Keratinocyte (primary cell): Measurements from ENCODE around the gene KIF18B. TPM values are rescaled to one million over a fixed set of nuclear protein-coding genes. Genes with fewer than 3 reads are reported as not detected.

Experiments
- DNase-seq: peaks from one replicate; pipeline ENCODE4 v3.0.0-alpha.2; 2011; ENCODE audit warnings: low read depth, missing footprints, low spot score
- FAIRE-seq: peaks from 2 replicates; lab custom pipeline; 2011; peaks lifted over from hg19 to GRCh38; lab: Jason Lieb, UNC
- H2AFZ ChIP-seq: 2 replicates; pipeline ENCODE4 v1.6.0; 2012; ENCODE audit warnings: low read length, control low read depth, inconsistent platforms; ENCODE audit not compliant: control insufficient read depth
- H3K27ac ChIP-seq: 2 replicates; pipeline ENCODE4 v1.5.1; 2011; ENCODE audit warnings: low read length; ENCODE audit not compliant: control insufficient read depth, insufficient read depth
- H3K27me3 ChIP-seq: 3 replicates; pipeline ENCODE4 v1.6.0; 2011; ENCODE audit warnings: low read length; ENCODE audit not compliant: control insufficient read depth, insufficient read depth; ENCODE audit errors: extremely low read depth
- H3K36me3 ChIP-seq, 2 experiments: 2 replicates in 1 of 2; 3 replicates in 1 of 2; pipeline ENCODE4 v1.5.1; 2011; ENCODE audit warnings: low read length in 2 of 2, mild to moderate bottlenecking in 1 of 2; ENCODE audit not compliant: control insufficient read depth in 2 of 2, insufficient read depth in 2 of 2; ENCODE audit errors: extremely low read depth in 1 of 2
- H3K4me1 ChIP-seq: 3 replicates; pipeline ENCODE4 v1.5.1; 2011; ENCODE audit warnings: low read length; ENCODE audit not compliant: control insufficient read depth, insufficient read depth; ENCODE audit errors: extremely low read depth
- H3K4me2 ChIP-seq: 3 replicates; pipeline ENCODE4 v1.6.0; 2011; ENCODE audit warnings: low read depth, low read length; ENCODE audit not compliant: control insufficient read depth, insufficient read depth; ENCODE audit errors: extremely low read depth
- H3K4me3 ChIP-seq, 3 experiments: fragments of 200-600 bp in 1 of 3; sonication (generic) in 1 of 3; 2 replicates in 2 of 3; 3 replicates in 1 of 3; pipeline ENCODE4 v1.5.1; 2011 to 2016; ENCODE audit warnings: low read length in 3 of 3, mild to moderate bottlenecking in 3 of 3, control low read depth in 2 of 3, inconsistent platforms in 1 of 3, low read depth in 1 of 3, mixed read lengths in 1 of 3, mixed run types in 1 of 3, moderate library complexity in 1 of 3; ENCODE audit not compliant: control insufficient read depth in 2 of 3, insufficient read depth in 2 of 3; ENCODE audit errors: extremely low read depth in 1 of 3
- H3K79me2 ChIP-seq: 2 replicates; pipeline ENCODE4 v1.6.0; 2012; ENCODE audit warnings: low read length; ENCODE audit not compliant: control insufficient read depth, insufficient read depth
- H3K9ac ChIP-seq: 3 replicates; pipeline ENCODE4 v1.6.0; 2011; ENCODE audit warnings: low read length; ENCODE audit not compliant: control insufficient read depth, insufficient read depth; ENCODE audit errors: extremely low read depth
- H3K9me1 ChIP-seq: 3 replicates; pipeline ENCODE4 v1.6.0; 2011; ENCODE audit warnings: low read length; ENCODE audit not compliant: control insufficient read depth, insufficient read depth; ENCODE audit errors: extremely low read depth
- H3K9me3 ChIP-seq: 2 replicates; pipeline ENCODE4 v1.5.1; 2012; ENCODE audit warnings: low read depth, low read length; ENCODE audit not compliant: control insufficient read depth
- H4K20me1 ChIP-seq: 3 replicates; pipeline ENCODE4 v1.6.0; 2011; ENCODE audit warnings: low read length; ENCODE audit not compliant: control insufficient read depth, insufficient read depth; ENCODE audit errors: extremely low read depth
- CTCF ChIP-seq, 3 experiments: IDR thresholded peaks in 1 of 3; conservative IDR thresholded peaks in 1 of 3; optimal IDR thresholded peaks in 1 of 3; 2 replicates in 2 of 3; 3 replicates in 1 of 3; pipeline versions ENCODE3 to v1.5.1; 2011; ENCODE audit warnings: low read length in 3 of 3, mild to moderate bottlenecking in 3 of 3, moderate library complexity in 2 of 3, control low read depth in 1 of 3, inconsistent platforms in 1 of 3; ENCODE audit not compliant: insufficient read depth in 2 of 3; ENCODE audit errors: extremely low read depth in 1 of 3
- EZH2 ChIP-seq: IDR thresholded peaks from one replicate; pipeline ENCODE4 v1.6.1; 2012; ENCODE audit warnings: inconsistent platforms, mild to moderate bottlenecking, low read length, moderate library complexity
- dilution Hi-C: fragments of 300-500 bp; cut with MboI; formaldehyde crosslinking; loops from one replicate; pipeline ENCODE4 v1.7.0; 2020; ENCODE audit warnings: low sequenced_read_pairs; ENCODE audit not compliant: extremely low pct_ligation_motif_present
- polyA plus RNA-seq, 5 experiments: library from polyadenylated mRNA; depleted of rRNA in 3 of 5; stranded (reverse) in 3 of 5; stranded (forward) in 1 of 5; unstranded in 1 of 5; fragments of >200 nt; gene quantifications; 1 replicate in 1 of 5; 2 replicates in 3 of 5; 3 replicates in 1 of 5; pipeline versions ENCODE4 v1.2.1 to v1.2.3, GENCODE V29; 2011 to 2012; ENCODE audit warnings: missing spikeins in 2 of 5, low read depth in 1 of 5, low replicate concordance in 1 of 5

Gene KIF18B
- polyA plus RNA-seq, 1 donor (not counting 4 experiments of a cell fraction or from before 2014, with no cell fraction given) = 5.1 TPM

- FAIRE-seq = no peak
- TF ChIP-seq EZH2 = no peak
- no peak for TF ChIP-seq CTCF (optimal IDR thresholded peaks at IDR 0.05 in 1 of 3, IDR thresholded peaks at IDR 0.05 in 1 of 3, conservative IDR thresholded peaks at IDR 0.05 in 1 of 3; ENCODE audit: extremely low read depth in 1 of 3, insufficient read depth in 2 of 3, low read length in 3 of 3)
- H3K9ac ChIP-seq = no peak within 1 kb of the TSS
- H3K9me1 ChIP-seq = peaks cover 2% of the 10 kb centered on the region
- peaks cover 37% of the 10 kb centered on the region for H3K4me1 ChIP-seq
- H3K4me3 ChIP-seq = no peak within 1 kb of the TSS
- no peak within 1 kb of the TSS for H2AFZ ChIP-seq
- H3K9me3 ChIP-seq = no peaks in the 10 kb centered on the region
- no peak for DNase-seq
- no peaks in the 10 kb centered on the region for H3K27me3 ChIP-seq
- H3K79me2 ChIP-seq = no peaks in the 10 kb centered on the region
- no peak within 1 kb of the TSS for H3K27ac ChIP-seq
- dilution Hi-C loops = loop anchor here (25.0 kb wide), 1 partner anchor 97 kb away; no protein-coding TSS in a partner anchor
- no peaks in the 10 kb centered on the region for H3K36me3 ChIP-seq
- no peak within 1 kb of the TSS for H3K4me2 ChIP-seq
- no peaks in the 10 kb centered on the region for H4K20me1 ChIP-seq
Observed at GRCh38 chr17:44915321-44915726, 32.2 kb downstream of the KIF18B start, which contains the start of gene GFAP. Gene GFAP (minus strand): TSS chr17:44915500. CDS start chr17:44915486, 14 bp downstream.

DNA sequence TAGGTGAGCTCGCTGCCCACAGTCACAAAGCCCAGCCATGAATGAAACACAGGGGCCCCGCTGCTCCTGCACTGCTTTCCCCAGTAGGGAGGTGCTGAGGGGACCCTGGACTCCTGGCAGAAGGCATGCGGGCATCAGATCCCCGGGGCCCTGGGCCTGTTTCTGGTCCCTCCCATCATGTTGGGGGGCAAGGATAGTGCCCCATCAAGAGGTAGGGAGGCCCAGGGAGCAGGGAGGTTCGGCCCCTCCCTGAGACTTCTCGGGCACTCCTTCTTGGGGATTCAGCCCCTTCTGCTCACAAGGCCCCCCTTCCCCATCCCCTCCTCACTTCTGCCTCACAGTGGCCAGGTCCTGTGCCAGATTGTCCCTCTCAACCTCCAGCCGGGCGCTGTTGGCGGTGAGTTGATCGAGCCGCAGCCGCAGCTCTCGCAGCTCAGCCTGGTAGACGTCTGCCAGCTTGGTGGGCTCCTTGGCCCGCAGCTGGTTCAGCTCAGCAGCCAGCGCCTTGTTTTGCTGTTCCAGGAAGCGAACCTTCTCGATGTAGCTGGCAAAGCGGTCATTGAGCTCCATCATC, 32.8 kb downstream of the KIF18B start:
- Histone ChIP-seq H3K9ac (no peak overlapping the region), H4K20me1 (no peaks in the 10 kb centered on the region), H3K9me1 (peaks cover 2% of the 10 kb centered on the region), H3K4me3 (no peak overlapping the region), H3K36me3 (no peaks in the 10 kb centered on the region), H3K27me3 (no peaks in the 10 kb centered on the region), H3K27ac (no peak overlapping the region), H3K4me1 (peaks cover 43% of the 10 kb centered on the region), H3K9me3 (no peaks in the 10 kb centered on the region), H3K79me2 (no peaks in the 10 kb centered on the region), H2AFZ (no peak overlapping the region), H3K4me2 (no peak overlapping the region)
- FAIRE-seq (no peak), DNase-seq (no peak)
- TF ChIP-seq EZH2 (no peak), CTCF (optimal IDR thresholded peaks at IDR 0.05 in 1 of 3, IDR thresholded peaks at IDR 0.05 in 1 of 3, conservative IDR thresholded peaks at IDR 0.05 in 1 of 3; ENCODE audit: extremely low read depth in 1 of 3, insufficient read depth in 2 of 3, low read length in 3 of 3) (no peak)
- dilution Hi-C loops = loop anchor here (25.0 kb wide), 1 partner anchor 98 kb away; no protein-coding TSS in a partner anchor
